HG03575 (cell line): Measurements from ENCODE around the gene SLC4A4.
A peak's percentile ranks its signal among the peaks of the same experiment; 100 is the strongest.

Source experiments
- ATAC-seq: cut with Tn5 transposase; IDR thresholded peaks from one replicate; pipeline ENCODE4 v1.9.1; 2021; ENCODE audit not compliant: unreplicated experiment, insufficient number of reproducible peaks, low FRiP score; ENCODE audit errors: extremely low read depth

The SLC4A4 gene

DNA sequence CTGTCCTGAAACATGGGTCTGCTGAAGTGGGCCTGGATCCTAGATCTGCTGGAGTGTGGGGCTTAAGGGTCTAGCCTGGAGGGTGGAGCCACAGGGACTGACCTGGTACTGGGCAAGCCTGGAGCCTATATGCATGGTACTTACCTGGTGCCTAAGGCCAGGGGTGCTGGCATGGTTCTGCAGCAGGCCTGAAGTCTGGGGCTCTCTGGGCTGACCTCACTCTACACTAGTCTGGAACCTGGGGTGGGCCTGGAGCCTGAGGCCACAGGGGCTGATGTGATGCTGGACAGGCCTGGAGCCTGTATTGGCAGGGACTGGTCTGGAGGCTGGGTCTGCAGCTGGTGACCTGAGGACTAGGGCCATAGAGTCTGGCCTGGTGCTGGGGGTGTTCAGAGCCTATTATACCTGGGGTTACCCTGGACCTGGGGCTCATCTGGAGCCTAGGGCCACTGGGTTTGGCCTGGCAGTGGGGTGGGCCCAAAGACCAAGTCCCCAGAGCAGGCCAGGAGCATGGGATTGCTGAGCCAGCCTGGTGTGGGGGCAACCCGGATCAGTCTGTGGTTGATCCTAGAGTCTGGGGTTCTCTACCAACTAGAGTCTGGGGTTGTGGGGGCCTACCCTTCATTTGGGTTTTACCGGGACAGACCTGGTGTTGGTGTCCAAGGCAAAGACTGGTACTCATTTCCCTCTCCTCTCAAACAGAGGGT, 179.6 kb downstream of the SLC4A4 start:
- no peak for ATAC-seq

DNA sequence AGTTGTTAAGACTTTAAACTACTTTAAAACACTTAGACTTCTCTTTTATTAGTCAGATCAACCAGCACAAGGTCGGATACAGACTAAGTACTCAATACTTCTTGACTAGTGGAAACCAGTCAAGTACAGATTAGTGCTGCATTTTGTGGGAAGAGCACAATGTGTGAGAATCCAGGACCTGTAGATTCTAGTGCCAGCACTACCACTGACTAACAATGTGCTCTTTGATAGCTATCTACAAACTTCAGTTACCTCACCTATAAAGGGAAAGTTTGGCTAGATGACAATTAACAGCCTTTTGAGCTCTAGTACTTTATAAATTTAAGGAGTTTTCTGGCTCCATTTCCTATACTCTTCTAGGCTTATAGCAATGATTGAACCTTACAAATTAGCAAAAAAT, 181.5 kb downstream of the SLC4A4 start:
- no peak for ATAC-seq

DNA sequence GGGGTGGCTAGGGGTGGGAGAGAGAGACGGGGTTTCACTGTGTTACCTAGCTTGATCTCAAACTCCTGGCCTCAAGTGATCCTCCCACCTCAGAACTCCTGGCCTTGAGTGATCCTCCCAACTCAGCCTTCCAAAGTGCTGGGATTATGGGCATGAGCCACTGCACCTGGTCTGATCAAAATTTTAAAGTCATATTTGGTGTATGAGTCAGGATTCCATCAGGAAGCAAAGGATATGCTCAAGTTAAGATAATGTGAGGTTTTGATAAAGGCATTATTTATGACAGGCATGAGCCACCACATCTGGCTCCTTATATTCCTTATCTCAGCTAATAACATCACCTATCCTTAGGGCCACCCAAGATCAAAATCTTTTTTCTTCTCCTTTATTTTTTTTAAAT, 182.0 kb downstream of the SLC4A4 start:
- no peak for ATAC-seq

DNA sequence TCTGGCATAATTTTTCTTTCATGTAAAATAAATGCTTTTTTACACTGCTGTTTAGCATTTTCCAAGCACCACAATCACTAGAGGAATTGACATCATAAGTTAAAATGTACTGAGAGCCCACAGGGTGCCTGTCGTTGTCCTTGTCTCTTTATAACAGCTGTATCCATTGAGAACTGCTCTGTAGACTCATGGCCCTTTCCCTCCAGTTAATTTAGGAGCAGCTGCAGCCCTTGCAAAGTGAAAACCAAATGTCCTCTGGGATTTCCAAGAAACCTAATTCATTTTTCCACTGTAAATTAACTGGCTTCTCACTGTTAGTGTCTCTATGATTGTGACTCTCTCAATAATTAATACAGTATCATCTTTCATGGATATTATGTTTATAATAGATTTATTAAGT, 185.9 kb downstream of the SLC4A4 start:
- ATAC-seq = no peak

DNA sequence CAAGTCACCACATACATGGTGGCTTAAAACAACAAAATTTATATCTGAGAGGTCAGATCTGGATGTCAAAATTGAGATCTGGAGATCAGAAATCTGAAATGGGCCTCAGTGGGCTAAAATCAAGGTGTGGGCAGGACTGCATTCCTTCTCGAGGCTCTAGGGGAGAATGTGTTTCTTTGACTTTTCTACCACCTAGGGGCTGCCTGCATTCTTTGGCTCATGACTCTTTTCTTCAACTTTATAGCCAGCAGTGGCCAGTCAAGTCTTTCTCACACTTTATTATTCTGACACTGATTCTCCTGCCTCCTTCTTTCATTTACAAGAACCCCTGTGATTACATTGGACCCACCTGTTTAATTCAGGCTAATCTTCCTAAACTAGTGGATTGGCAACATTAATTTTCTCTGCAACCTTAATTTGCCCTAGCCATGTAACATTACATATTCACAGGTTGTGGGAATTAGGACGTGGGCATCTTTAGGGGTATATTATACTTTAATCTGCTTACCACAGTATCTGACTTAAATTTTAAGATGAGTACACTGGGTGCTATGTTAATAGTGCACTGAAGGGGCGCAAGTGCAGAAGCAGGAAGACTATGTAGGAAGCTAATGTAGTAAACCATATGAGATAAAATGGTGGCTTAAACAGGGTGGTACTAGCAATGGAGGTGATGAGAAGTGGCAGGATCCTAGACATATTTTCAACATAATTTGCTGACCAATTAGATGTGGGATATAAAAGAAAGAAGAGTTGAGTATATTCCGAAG, 188.0 kb downstream of the SLC4A4 start:
- ATAC-seq = no peak

DNA sequence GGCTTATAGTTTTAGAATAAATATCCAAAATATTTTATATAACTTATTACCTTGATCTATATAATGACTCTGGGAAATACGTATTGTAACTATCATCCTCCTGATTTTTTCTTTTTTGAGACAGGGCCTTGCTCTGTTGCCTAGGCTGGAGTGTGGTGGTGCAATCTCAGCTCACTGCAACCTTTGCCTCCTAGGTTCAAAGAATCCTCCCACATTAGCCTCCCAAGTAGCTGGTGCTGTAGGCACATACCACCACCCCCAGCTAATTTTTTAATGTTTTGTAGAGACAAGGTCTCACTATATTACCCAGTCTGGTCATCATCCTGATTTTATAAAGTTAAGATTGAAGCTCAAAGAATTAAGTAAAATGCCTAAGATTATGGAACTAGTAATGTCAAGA, 193.6 kb downstream of the SLC4A4 start:
- no peak for ATAC-seq

DNA sequence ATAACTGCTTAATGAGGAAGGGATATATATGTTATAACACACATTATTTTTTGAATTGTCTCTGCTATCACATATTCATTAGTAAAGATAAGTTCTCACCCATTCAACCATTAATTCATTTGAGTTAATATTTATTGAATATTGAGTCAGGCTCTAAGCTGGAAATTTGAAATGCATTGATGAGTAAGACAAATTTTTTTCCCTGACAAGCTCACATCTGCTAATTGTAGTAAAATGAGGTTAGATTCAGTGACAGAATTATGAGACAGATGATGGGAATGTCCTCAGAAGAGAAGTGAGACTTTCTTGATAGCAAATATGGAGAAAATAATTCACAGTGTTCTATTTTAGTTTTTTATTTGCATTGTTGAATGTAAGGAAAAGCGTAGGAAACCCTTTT, 194.3 kb downstream of the SLC4A4 start:
- no peak for ATAC-seq

DNA sequence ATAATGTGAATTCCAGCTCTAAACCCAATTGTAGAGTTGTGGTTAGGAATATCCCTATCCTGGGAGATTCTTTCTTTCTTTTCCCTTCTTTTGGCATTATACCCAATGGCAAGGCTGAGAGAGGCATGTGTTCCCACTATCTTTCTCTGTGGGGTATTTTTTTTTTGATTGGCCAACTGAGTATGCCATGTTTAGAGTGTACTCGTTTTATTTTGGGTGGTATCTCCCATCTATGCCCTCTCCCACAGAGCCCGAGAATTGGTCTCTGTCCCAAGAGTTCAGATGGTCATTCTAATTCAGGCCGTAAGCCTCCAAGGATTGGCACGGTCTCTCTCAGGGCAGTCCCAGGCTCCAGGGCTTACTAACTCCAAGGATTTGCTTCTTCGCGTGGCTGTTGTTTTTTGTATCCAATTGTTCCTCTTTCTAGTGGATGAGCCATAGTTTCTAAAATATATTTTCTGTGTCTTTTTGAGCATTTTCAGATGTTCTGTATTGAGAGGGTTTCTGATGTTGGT, 198.8 kb downstream of the SLC4A4 start:
- no peak for ATAC-seq

DNA sequence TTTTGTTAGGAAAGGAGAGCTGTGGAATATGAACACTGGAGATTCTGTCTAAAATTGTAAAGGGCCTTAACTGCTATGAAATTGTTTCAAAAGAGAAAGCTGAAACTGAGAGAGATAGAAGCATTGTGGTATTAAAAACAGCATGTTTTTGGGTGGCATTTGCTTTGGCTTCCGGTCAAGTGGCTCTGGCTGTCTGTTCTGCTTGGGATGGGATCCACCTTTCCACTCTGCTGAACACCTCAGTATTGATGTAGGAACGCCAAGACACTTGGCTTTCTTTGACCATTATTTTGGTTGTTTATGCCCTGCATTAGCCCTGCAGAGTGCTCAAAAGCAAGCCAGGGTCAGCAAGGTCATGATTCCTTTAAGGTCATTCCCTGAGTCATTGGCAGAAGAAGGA, 199.7 kb downstream of the SLC4A4 start:
- ATAC-seq = no peak

DNA sequence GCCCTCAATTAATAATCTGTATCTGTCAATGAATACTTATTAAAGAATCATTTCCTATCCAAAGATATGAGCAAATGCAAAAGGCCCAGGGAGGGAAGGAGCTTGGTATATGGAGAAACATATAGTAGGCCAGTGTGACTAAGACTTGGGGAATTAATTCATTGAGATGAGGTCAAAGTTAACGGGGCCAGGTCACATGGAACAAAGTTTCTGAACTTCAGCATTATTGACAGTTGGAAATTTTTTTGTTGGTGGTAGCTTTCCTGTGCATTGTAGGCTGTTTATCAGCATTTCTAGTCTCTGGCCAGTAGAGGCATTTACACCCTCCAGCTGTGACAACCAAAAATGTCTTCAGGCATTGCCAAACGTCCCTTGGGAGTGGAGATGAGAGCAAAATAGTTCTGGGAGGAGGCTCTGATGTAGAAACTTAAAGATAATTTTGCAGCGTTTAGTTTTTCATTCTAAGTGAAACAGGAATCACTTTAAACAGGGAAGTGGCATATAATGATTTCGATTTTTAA, 202.0 kb downstream of the SLC4A4 start:
- ATAC-seq = no peak

DNA sequence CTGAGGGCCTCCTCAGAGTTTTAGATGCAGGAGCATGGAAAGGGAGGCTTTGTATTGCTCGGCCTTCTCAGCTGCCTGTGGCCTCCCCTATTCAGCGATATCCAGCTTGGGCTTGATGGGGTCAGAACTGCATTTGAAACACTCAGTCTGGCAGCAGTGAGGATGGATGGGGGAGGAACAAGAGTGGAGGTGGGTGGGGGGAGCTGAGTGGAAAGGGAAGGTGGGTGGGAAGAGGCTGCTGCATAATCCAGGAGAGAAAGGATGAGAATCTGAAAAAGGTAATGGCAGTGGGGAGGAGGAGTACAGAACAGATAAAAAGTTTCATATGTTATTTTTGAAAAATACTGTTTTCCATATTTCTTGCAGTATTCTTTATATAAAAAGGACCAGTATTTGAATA, 202.7 kb downstream of the SLC4A4 start:
- no peak for ATAC-seq

DNA sequence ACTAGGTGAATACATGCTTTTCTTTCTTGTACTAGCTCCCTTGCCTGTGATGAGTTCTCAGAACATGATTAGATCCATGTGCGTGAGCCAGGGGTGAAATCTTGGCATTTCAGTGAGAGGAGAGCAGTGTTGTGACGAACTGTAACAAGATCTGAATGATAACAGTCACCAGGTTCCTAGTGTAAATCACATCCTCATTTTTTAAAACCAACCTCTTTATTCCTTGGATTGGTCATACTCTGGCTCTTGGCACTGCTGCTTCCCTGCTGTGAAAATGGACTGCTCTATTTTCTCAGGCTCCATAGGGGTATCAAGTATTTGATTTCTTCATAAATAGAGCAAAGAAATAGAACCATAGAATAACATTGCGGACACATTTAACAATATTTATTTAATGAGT, 206.3 kb downstream of the SLC4A4 start:
- no peak for ATAC-seq

DNA sequence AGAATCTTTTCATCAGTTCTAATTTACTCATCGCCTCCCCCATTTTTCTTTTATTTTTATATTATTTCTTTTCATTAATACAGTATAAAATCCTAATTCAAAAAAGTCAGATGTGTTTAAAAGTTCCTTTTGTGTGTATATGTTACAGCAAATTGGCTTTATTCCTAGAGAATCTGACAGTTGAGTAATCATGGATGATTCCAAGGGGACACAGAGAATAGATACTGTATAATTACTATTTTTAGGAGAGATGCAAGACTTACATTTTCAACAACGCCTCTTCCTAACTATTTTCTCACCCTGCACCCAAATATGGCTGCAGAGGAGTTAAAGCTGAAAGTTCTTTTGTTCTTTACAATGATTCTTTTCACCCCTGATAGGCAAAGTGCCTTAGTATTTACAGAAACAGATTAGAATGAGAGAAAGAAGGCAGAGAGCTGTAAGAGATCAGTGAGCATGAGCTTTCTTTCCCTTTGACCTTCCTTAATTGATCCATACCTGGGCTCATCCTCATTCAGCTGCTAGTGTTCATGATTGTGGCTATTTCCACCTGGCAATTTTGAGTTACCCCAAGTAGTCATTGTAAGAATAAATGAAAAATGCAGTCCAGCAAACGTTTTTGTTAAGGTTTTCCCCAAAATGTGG, 210.8 kb downstream of the SLC4A4 start:
- no peak for ATAC-seq

DNA sequence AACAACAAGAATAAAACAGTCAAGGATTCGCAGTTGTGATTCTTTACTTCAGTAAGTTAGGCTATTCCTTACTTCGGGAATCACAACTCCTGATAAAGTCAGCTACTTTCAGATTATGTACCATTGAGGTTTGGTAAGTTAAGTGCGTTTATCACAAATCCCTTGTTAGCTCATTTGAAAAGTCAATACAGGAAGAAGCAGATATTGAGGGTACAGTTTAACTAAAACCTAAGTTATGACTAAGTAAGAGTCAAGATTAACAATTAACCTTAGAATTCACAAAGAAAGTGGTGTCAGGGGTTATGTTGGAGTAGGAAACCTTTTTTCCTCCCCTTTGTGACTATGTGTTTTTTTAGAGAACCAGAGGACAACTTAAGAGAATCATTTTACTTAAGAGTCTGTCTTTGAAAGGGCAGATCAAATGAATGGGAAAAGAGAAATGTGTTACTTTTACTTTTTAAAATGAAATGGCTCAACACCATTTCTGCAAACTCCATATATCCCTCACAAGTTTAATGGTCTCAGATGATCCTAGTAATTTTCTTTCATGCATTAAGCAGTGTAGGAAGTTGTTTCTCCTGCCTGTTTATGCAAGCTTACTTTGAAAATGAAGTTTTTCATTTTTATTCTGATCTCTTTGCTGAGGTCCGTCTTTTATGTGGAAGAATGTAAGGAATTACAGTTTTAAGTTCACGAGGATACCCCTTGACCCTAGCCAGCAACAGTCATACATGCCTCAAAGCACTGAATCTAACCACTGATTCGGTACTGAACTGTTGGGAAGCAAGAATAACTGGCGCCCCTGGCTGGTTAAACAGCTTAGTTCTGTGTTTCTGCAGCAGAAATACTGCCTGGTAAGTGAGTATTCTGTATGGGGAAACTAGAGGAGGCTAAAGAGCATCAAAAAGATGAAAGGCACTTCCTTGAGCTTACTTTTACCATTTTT, 211.7 kb downstream of the SLC4A4 start:
- no peak for ATAC-seq

DNA sequence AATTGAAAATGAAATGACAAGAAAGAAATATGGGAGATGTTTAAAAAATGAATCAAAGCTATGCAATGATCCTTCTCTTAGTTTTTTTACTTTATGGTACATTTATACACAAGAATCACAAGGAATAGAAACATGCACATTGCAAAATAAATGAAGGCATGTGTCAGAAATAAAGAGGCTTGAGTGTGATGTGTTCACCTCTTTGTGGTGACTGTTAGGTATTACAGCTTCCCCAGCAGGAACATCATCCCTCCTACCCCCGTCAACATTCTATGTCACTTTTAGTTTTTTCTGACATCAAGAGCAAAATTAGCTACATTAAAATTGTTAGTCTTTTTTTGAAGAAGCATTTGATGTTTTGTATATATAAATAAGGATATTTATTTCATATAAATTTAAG, 214.8 kb downstream of the SLC4A4 start:
- no peak for ATAC-seq

DNA sequence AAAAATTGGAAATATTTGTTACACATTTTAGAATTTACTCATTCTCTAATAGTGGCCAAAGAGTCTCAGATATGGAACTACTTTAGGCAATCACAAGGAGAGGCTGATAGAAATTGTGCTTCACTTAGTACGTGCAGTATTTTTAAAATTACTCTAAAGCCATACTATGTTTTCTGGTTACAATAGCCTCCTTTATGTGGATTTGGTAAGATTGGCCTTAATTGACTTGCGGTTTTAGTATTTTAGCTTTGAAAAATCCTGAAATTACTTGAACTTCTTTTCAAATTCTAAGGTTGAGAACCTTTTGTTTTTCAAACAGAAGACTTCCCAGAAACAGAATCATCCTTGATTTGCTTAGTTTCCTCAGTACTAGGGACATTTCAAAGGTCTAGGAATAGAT, 215.2 kb downstream of the SLC4A4 start:
- no peak for ATAC-seq

DNA sequence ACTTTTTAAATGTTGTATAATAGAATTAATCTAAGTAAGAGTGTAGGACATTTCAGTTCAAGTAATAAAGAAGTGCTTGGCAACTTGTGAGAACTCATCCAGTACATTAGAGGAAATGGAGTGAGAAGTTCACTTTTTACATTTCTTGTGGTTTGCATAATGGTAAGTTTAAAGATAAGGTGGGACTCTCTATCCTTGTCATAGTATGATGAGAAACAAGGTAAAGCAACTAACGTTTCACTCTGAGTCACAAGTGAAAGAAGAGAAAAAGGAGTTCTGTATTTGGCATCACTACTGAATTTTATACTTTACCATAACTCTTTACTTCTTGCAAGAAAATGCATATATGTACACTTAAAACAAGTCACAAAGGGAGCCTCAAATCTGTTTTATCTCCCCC, 219.4 kb downstream of the SLC4A4 start:
- peak; percentile 77 for ATAC-seq

DNA sequence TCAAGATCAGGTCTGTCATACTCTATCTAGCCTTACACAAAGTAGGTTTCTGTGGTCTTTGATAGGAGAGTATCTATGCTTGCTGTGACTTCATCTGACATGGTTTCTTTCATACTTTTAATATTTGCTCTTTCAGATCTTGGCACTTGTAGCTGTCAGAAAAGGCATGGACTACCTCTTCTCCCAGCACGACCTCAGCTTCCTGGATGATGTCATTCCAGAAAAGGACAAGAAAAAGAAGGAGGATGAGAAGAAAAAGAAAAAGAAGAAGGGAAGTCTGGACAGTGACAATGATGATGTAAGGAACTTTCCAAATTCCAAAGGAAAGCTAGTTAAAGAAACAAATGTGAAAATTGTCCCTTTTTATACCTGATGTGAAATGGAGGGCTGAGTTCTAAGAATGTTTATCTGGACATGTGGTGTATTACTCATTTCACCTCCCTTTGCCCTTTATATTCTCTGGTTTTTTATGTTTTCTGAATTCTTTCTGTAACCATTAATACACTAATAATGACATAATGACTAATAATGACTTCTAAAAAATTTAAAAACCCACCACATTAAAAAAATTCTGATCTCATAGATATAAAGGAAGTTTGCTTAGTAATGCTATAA, 221.2 kb downstream of the SLC4A4 start:
- no peak for ATAC-seq
